ENCODE data around the gene PRXL2B.
A peak's percentile ranks its signal among the peaks of the same experiment; 100 is the strongest.
"Not testable (repeated sequence)": the region's sequence is repeated elsewhere in the genome, so short reads cannot be mapped to it uniquely, and the experiment has no call there.

PRXL2B gene

GRCh38 chr1:2586154-2587070, at the start of gene PRXL2B:
PRXL2B (plus strand) TSS chr1:2586777; CDS start chr1:2586886, 109 bp downstream.
- DNase-seq: peak; percentile 99

GRCh38 chr1:2537784-2538115, 48.8 kb upstream of the PRXL2B start:
- no peak for DNase-seq

GRCh38 chr1:2538376-2538775, 48.2 kb upstream of the PRXL2B start:
- no peak for DNase-seq

- no peak for DNase-seq
These were observed 47.7 kb upstream of the PRXL2B start for GRCh38 chr1:2538872-2539271.

- peak; percentile 59 for DNase-seq
These were observed 47.2 kb upstream of the PRXL2B start for GRCh38 chr1:2539312-2539907.

- DNase-seq: peak; percentile 44
These were observed 45.6 kb upstream of the PRXL2B start for GRCh38 chr1:2540816-2541492.

GRCh38 chr1:2541619-2542245, 44.8 kb upstream of the PRXL2B start:
- DNase-seq: no peak

- DNase-seq: no peak
These were observed 44.2 kb upstream of the PRXL2B start for GRCh38 chr1:2542246-2542915.

- peak; percentile 70 for DNase-seq
These were observed 43.0 kb upstream of the PRXL2B start for GRCh38 chr1:2543543-2544092.

GRCh38 chr1:2544093-2544874, 42.3 kb upstream of the PRXL2B start:
- DNase-seq: no peak

- no peak for DNase-seq
These were observed 41.5 kb upstream of the PRXL2B start for GRCh38 chr1:2544875-2545640.

- DNase-seq: peak; percentile 96
These were observed 40.6 kb upstream of the PRXL2B start for GRCh38 chr1:2545754-2546514.

- DNase-seq: peak; percentile 90
These were observed 39.9 kb upstream of the PRXL2B start for GRCh38 chr1:2546515-2547209.

- DNase-seq: peak; percentile 59
These were observed 39.1 kb upstream of the PRXL2B start for GRCh38 chr1:2547210-2548067.

GRCh38 chr1:2548068-2548589, 38.4 kb upstream of the PRXL2B start:
- DNase-seq: peak; percentile 92

GRCh38 chr1:2549367-2550029, 37.1 kb upstream of the PRXL2B start:
- DNase-seq: not testable (repeated sequence)

- DNase-seq: not testable (repeated sequence)
These were observed 36.2 kb upstream of the PRXL2B start for GRCh38 chr1:2550309-2550861.

Data from CD4-positive, alpha-beta T cell treated with Interleukin-17A for 4 hours (primary cell).